ENCODE measurements around the gene CCDC50.

The CCDC50 gene

GRCh38 chr3:191431160-191431822 is 102.1 kb downstream of the CCDC50 start:
- no peak for DNase-seq

- DNase-seq = no peak
Observed at GRCh38 chr3:191432162-191432561, 103.0 kb downstream of the CCDC50 start.

GRCh38 chr3:191434024-191434423 is 104.8 kb downstream of the CCDC50 start:
- DNase-seq = no peak

GRCh38 chr3:191435981-191436380 is 106.8 kb downstream of the CCDC50 start:
- DNase-seq = no peak

GRCh38 chr3:191438150-191438814 is 109.1 kb downstream of the CCDC50 start:
- no peak for DNase-seq

- no peak for DNase-seq
Observed at GRCh38 chr3:191440532-191440931, 111.3 kb downstream of the CCDC50 start.

- DNase-seq = no peak
Observed at GRCh38 chr3:191441687-191442086, 112.5 kb downstream of the CCDC50 start.

GRCh38 chr3:191444569-191444968 is 115.4 kb downstream of the CCDC50 start:
- no peak for DNase-seq

Data from activated naive CD4-positive, alpha-beta T cell treated with anti-CD3 and anti-CD28 coated beads, Interleukin-2, amount 50 U/mL, for 16 hours (primary cell).